ENCODE results near the gene CCDC88A. TPM values are rescaled to one million over a fixed set of nuclear protein-coding genes. Genes with fewer than 3 reads are reported as not detected.
"Not testable (repeated sequence)": the region's sequence is repeated elsewhere in the genome, so short reads cannot be mapped to it uniquely, and the experiment has no call there.

The CCDC88A gene
- polyA plus RNA-seq, 3 donors, result 50.7 to 79.0 (median 71.5) TPM

- no peak for DNase-seq
Measured at GRCh38 chr2:55247025-55247424, 172.6 kb downstream of the CCDC88A start.

DNA sequence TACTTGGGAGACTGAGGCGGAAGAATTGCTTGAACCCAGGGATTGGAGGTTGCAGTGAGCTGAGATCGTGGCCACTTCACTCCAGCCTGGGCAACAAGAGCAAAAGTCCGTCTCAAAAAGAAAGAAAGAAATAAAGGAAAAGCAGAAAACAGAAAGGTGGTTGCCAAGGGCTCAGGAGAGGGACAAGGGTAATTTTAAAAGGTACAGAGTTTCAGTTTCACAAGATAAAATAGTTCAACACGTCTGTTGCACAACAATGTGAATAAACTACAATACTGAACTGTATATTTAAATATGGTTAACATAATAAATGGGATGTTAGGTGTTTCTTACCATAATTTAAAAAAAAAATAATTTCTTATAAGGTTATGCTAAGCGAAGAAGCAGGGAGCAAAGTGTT, 174.2 kb downstream of the CCDC88A start:
- no peak for DNase-seq

DNA sequence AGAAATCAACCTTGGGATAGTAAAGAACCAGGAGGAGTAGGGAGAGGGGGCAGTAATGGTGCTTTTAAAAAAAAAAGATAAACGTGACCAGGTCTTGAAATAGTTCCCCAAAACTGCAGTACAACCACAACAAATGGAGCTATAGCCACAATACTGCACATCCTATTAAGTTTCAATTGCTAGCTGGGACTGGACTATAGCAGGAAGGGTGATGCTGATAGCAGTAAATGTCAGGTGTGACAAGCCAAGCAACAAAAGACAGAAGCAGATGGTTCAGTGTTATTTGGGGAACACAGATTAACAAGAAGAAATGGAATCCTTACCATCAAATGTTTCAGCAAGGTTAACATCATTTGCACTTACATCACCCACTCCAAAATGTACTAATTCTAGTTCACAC, 177.0 kb downstream of the CCDC88A start:
- no peak for DNase-seq

GRCh38 chr2:55241582-55241981, 178.1 kb downstream of the CCDC88A start:
- DNase-seq, result not testable (repeated sequence)

GRCh38 chr2:55239656-55240222, 179.9 kb downstream of the CCDC88A start:
- DNase-seq, result no peak

Other genes with a start within 250 kb of the CCDC88A start
- 10 to 100 TPM; 16.6 to 33.0 (median 30.4) TPM for gene CLHC1, start 187.6 kb downstream of the CCDC88A start, polyA plus RNA-seq (ENCODE audit: insufficient read length in 3 of 3)
- gene RPS27A, start 187.2 kb downstream of the CCDC88A start, polyA plus RNA-seq (ENCODE audit: insufficient read length in 3 of 3), result 1,000 to 10,000 TPM; 1,638 to 2,034 (median 1,740) TPM
- gene MTIF2, start 150.6 kb downstream of the CCDC88A start, polyA plus RNA-seq (ENCODE audit: insufficient read length in 3 of 3), result 10 to 100 TPM; 37.6 to 48.2 (median 41.2) TPM
- 100 to 1,000 TPM in 1 of 3 donors, 10 to 100 TPM in 2; 84.6 to 105 (median 96.4) TPM for gene CFAP36, start 99.9 kb upstream of the CCDC88A start, polyA plus RNA-seq (ENCODE audit: insufficient read length in 3 of 3)
- gene PPP4R3B, start 197.8 kb upstream of the CCDC88A start, polyA plus RNA-seq (ENCODE audit: insufficient read length in 3 of 3), result 10 to 100 TPM; 66.1 to 75.5 (median 73.7) TPM

Measured in renal pelvis (tissue), 4 donors.